ENCODE data around the gene KIF1C.

KIF1C gene

GRCh38 chr17:5034063-5034462 is 36.3 kb downstream of the KIF1C start:
- no peaks in the 10 kb centered on the region for H3K9me3 ChIP-seq (replicated peaks; ENCODE audit: low read length)
- H3K9ac ChIP-seq (ENCODE audit: low read depth, low read length): no peak overlapping the region
- H3K4me1 ChIP-seq (ENCODE audit: control insufficient read depth, insufficient read depth, low read length): peaks cover 3% of the 10 kb centered on the region
- H3K27me3 ChIP-seq (ENCODE audit: control insufficient read depth, insufficient read depth, low read length): peaks cover 7% of the 10 kb centered on the region
- no peak overlapping the region for H3K4me2 ChIP-seq (ENCODE audit: low read length)
- H3K36me3 ChIP-seq (ENCODE audit: insufficient read depth, low read length): no peaks in the 10 kb centered on the region
- no peak overlapping the region for H3K4me3 ChIP-seq (ENCODE audit: low read length)

DNA sequence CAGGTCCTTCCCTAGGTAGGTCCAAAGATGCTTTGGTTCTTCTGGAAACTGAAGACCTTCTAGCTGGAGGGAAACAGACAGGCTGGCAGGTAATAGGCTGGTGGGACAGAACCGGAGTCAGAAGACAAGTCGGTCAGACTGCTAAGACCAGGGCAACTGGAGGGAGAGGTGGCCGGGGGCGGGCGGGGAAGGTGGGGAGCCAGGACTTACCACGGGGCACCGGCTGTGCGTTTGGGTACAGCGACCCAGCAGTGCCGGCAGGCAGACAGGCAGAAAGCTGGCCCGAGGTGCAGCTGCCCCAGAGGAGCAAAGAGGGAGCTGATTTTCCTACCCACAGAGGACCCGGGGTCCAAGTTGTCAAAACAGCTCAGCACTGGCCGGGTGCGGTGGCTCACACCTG is 36.9 kb downstream of the KIF1C start:
- H3K4me2 ChIP-seq (ENCODE audit: low read length): no peak overlapping the region
- H3K4me3 ChIP-seq (ENCODE audit: low read length): no peak overlapping the region
- no peak overlapping the region for H3K9ac ChIP-seq (ENCODE audit: low read depth, low read length)
- H3K36me3 ChIP-seq (ENCODE audit: insufficient read depth, low read length): no peaks in the 10 kb centered on the region
- no peaks in the 10 kb centered on the region for H3K9me3 ChIP-seq (replicated peaks; ENCODE audit: low read length)
- peaks cover 3% of the 10 kb centered on the region for H3K4me1 ChIP-seq (ENCODE audit: control insufficient read depth, insufficient read depth, low read length)
- peaks cover 7% of the 10 kb centered on the region for H3K27me3 ChIP-seq (ENCODE audit: control insufficient read depth, insufficient read depth, low read length)

DNA sequence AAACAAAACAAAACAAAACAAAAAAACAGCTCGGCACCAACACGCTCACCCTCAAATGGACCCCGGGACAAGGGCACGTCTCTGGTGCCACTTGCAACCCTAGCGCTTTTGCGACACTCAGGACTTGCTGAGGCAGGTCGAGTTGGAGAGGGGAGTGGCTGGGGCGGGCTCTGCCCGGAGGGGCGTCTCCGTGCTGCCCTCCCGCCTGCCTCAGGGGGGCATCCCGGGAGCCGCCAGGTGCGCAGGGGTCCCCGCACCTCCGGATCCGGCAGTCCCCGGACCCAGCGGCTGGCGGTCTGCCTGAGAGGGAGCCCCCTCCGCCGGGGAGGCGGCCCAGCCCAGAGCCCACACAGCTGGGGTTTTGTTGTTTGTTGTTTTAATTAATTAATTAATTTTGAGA is 37.6 kb downstream of the KIF1C start, which contains the start of gene SLC52A1:
SLC52A1 (minus strand) TSS at position 112 of the 400 bp plus-strand sequence. CDS start 820 bp downstream, outside the sequence.
- Histone ChIP-seq H3K4me3 (ENCODE audit: low read length) (peak within 1 kb of the TSS; percentile 39), H3K9me3 (replicated peaks; ENCODE audit: low read length) (no peaks in the 10 kb centered on the region), H3K36me3 (ENCODE audit: insufficient read depth, low read length) (no peaks in the 10 kb centered on the region), H3K27me3 (ENCODE audit: control insufficient read depth, insufficient read depth, low read length) (peaks cover 7% of the 10 kb centered on the region), H3K9ac (ENCODE audit: low read depth, low read length) (no peak within 1 kb of the TSS), H3K4me2 (ENCODE audit: low read length) (peak within 1 kb of the TSS; percentile 67), H3K4me1 (ENCODE audit: control insufficient read depth, insufficient read depth, low read length) (peaks cover 3% of the 10 kb centered on the region)

- Histone ChIP-seq H3K9ac (ENCODE audit: low read depth, low read length) (no peak overlapping the region), H3K36me3 (ENCODE audit: insufficient read depth, low read length) (no peaks in the 10 kb centered on the region), H3K4me2 (ENCODE audit: low read length) (no peak overlapping the region), H3K4me3 (ENCODE audit: low read length) (no peak overlapping the region), H3K4me1 (ENCODE audit: control insufficient read depth, insufficient read depth, low read length) (no peaks in the 10 kb centered on the region), H3K9me3 (replicated peaks; ENCODE audit: low read length) (no peaks in the 10 kb centered on the region), H3K27me3 (ENCODE audit: control insufficient read depth, insufficient read depth, low read length) (no peaks in the 10 kb centered on the region)
These were observed 44.6 kb downstream of the KIF1C start for GRCh38 chr17:5042157-5043022.

- Histone ChIP-seq H3K4me1 (ENCODE audit: control insufficient read depth, insufficient read depth, low read length) (no peaks in the 10 kb centered on the region), H3K4me3 (ENCODE audit: low read length) (no peak overlapping the region), H3K9me3 (replicated peaks; ENCODE audit: low read length) (no peaks in the 10 kb centered on the region), H3K9ac (ENCODE audit: low read depth, low read length) (no peak overlapping the region), H3K27me3 (ENCODE audit: control insufficient read depth, insufficient read depth, low read length) (no peaks in the 10 kb centered on the region), H3K4me2 (ENCODE audit: low read length) (no peak overlapping the region), H3K36me3 (ENCODE audit: insufficient read depth, low read length) (no peaks in the 10 kb centered on the region)
These were observed 45.8 kb downstream of the KIF1C start for GRCh38 chr17:5043524-5043923.

GRCh38 chr17:5044630-5045029 is 46.9 kb downstream of the KIF1C start:
- Histone ChIP-seq H3K9ac (ENCODE audit: low read depth, low read length) (no peak overlapping the region), H3K4me2 (ENCODE audit: low read length) (no peak overlapping the region), H3K4me1 (ENCODE audit: control insufficient read depth, insufficient read depth, low read length) (no peaks in the 10 kb centered on the region), H3K36me3 (ENCODE audit: insufficient read depth, low read length) (no peaks in the 10 kb centered on the region), H3K4me3 (ENCODE audit: low read length) (no peak overlapping the region), H3K9me3 (replicated peaks; ENCODE audit: low read length) (no peaks in the 10 kb centered on the region), H3K27me3 (ENCODE audit: control insufficient read depth, insufficient read depth, low read length) (no peaks in the 10 kb centered on the region)

GRCh38 chr17:5045496-5045895 is 47.7 kb downstream of the KIF1C start:
- H3K27me3 ChIP-seq (ENCODE audit: control insufficient read depth, insufficient read depth, low read length): no peaks in the 10 kb centered on the region
- no peak overlapping the region for H3K4me2 ChIP-seq (ENCODE audit: low read length)
- H3K9ac ChIP-seq (ENCODE audit: low read depth, low read length): no peak overlapping the region
- no peak overlapping the region for H3K4me3 ChIP-seq (ENCODE audit: low read length)
- no peaks in the 10 kb centered on the region for H3K4me1 ChIP-seq (ENCODE audit: control insufficient read depth, insufficient read depth, low read length)
- no peaks in the 10 kb centered on the region for H3K36me3 ChIP-seq (ENCODE audit: insufficient read depth, low read length)
- no peaks in the 10 kb centered on the region for H3K9me3 ChIP-seq (replicated peaks; ENCODE audit: low read length)

GRCh38 chr17:5047446-5047845 is 49.7 kb downstream of the KIF1C start:
- Histone ChIP-seq H3K9me3 (replicated peaks; ENCODE audit: low read length) (no peaks in the 10 kb centered on the region), H3K4me1 (ENCODE audit: control insufficient read depth, insufficient read depth, low read length) (no peaks in the 10 kb centered on the region), H3K4me3 (ENCODE audit: low read length) (no peak overlapping the region), H3K4me2 (ENCODE audit: low read length) (no peak overlapping the region), H3K27me3 (ENCODE audit: control insufficient read depth, insufficient read depth, low read length) (peaks cover 4% of the 10 kb centered on the region), H3K36me3 (ENCODE audit: insufficient read depth, low read length) (no peaks in the 10 kb centered on the region), H3K9ac (ENCODE audit: low read depth, low read length) (no peak overlapping the region)

DNA sequence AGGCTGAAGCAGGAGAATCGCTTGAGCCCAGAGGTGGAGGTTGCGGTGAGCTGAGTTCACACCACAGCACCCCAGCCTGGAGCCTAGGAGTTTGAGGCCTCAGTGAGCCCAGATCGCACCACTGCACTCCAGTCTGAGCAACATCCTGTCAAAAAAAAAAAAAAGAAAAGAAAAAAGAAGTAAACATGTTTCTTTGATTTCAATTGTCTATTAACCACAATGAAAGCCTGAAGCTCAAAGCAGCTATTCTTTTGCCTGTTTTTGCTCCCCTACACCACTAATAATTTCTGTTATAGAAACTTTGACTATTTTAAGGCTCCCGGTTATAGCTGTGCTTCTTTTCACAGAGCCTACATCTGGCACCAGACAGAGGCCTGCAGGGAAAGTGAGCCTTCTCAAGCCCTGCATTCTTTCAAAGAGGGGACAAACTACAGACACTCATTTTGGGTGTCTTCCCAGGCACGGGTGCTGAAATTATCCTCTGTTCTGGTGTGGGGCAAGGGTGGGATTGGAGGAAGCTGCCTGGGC is 51.6 kb downstream of the KIF1C start:
- no peaks in the 10 kb centered on the region for H3K4me1 ChIP-seq (ENCODE audit: control insufficient read depth, insufficient read depth, low read length)
- no peaks in the 10 kb centered on the region for H3K9me3 ChIP-seq (replicated peaks; ENCODE audit: low read length)
- no peak overlapping the region for H3K9ac ChIP-seq (ENCODE audit: low read depth, low read length)
- no peaks in the 10 kb centered on the region for H3K36me3 ChIP-seq (ENCODE audit: insufficient read depth, low read length)
- H3K27me3 ChIP-seq (ENCODE audit: control insufficient read depth, insufficient read depth, low read length): peaks cover 4% of the 10 kb centered on the region
- H3K4me3 ChIP-seq (ENCODE audit: low read length): no peak overlapping the region
- H3K4me2 ChIP-seq (ENCODE audit: low read length): no peak overlapping the region

GRCh38 chr17:5050278-5050677 is 52.5 kb downstream of the KIF1C start:
- H3K4me3 ChIP-seq (ENCODE audit: low read length): no peak overlapping the region
- H3K36me3 ChIP-seq (ENCODE audit: insufficient read depth, low read length): no peaks in the 10 kb centered on the region
- peaks cover 4% of the 10 kb centered on the region for H3K27me3 ChIP-seq (ENCODE audit: control insufficient read depth, insufficient read depth, low read length)
- H3K9ac ChIP-seq (ENCODE audit: low read depth, low read length): no peak overlapping the region
- H3K4me1 ChIP-seq (ENCODE audit: control insufficient read depth, insufficient read depth, low read length): no peaks in the 10 kb centered on the region
- H3K9me3 ChIP-seq (replicated peaks; ENCODE audit: low read length): no peaks in the 10 kb centered on the region
- no peak overlapping the region for H3K4me2 ChIP-seq (ENCODE audit: low read length)

- H3K4me1 ChIP-seq (ENCODE audit: control insufficient read depth, insufficient read depth, low read length): no peaks in the 10 kb centered on the region
- H3K9ac ChIP-seq (ENCODE audit: low read depth, low read length): no peak overlapping the region
- no peaks in the 10 kb centered on the region for H3K36me3 ChIP-seq (ENCODE audit: insufficient read depth, low read length)
- no peak overlapping the region for H3K4me3 ChIP-seq (ENCODE audit: low read length)
- no peak overlapping the region for H3K4me2 ChIP-seq (ENCODE audit: low read length)
- H3K27me3 ChIP-seq (ENCODE audit: control insufficient read depth, insufficient read depth, low read length): peaks cover 10% of the 10 kb centered on the region
- H3K9me3 ChIP-seq (replicated peaks; ENCODE audit: low read length): no peaks in the 10 kb centered on the region
These were observed 57.8 kb downstream of the KIF1C start for GRCh38 chr17:5055543-5055942.
